Cerebellar nuclear complex (tissue), 1 donor: Measurements from ENCODE around the gene KRTAP9-7.
"Not testable (repeated sequence)": the region's sequence is repeated elsewhere in the genome, so short reads cannot be mapped to it uniquely, and the experiment has no call there.

Source experiments
- DNase-seq, 2 experiments: peaks; one replicate each; lab custom pipeline; 2025; lab: John Stamatoyannopoulos, UW

Gene KRTAP9-7

GRCh38 chr17:41275648-41276190, at the start of gene KRTAP9-7:
Gene KRTAP9-7 (plus strand): TSS chr17:41275698. CDS start chr17:41275698, 0 bp downstream.
- not testable (repeated sequence) for DNase-seq

- no peak for DNase-seq
Observed at GRCh38 chr17:41226051-41226450, 49.4 kb upstream of the KRTAP9-7 start.

GRCh38 chr17:41226598-41227095, 48.9 kb upstream of the KRTAP9-7 start, which contains the start of gene KRTAP9-2:
Gene KRTAP9-2 (plus strand): TSS chr17:41226648. CDS start chr17:41226655, 7 bp downstream.
- DNase-seq: not testable (repeated sequence)

GRCh38 chr17:41230094-41230493, 45.4 kb upstream of the KRTAP9-7 start:
- DNase-seq: no peak

- DNase-seq: no peak
Observed at GRCh38 chr17:41231731-41232130, 43.8 kb upstream of the KRTAP9-7 start.

GRCh38 chr17:41232399-41233105, 42.9 kb upstream of the KRTAP9-7 start, which contains the start of gene KRTAP9-3:
Gene KRTAP9-3 (plus strand): TSS chr17:41232449. CDS start chr17:41232502, 53 bp downstream.
- DNase-seq: not testable (repeated sequence)

GRCh38 chr17:41237116-41237515, 38.4 kb upstream of the KRTAP9-7 start:
- not testable (repeated sequence) for DNase-seq

GRCh38 chr17:41237949-41238437, 37.5 kb upstream of the KRTAP9-7 start, which contains the start of gene KRTAP9-8:
Gene KRTAP9-8 (plus strand): TSS chr17:41237999. CDS start chr17:41238052, 53 bp downstream.
- DNase-seq: not testable (repeated sequence)

- DNase-seq: not testable (repeated sequence)
Observed at GRCh38 chr17:41246995-41247787, 28.3 kb upstream of the KRTAP9-7 start.

GRCh38 chr17:41249637-41250240, 25.8 kb upstream of the KRTAP9-7 start, which contains the start of gene KRTAP9-4:
Gene KRTAP9-4 (plus strand): TSS chr17:41249687. CDS start chr17:41249721, 34 bp downstream.
- DNase-seq: not testable (repeated sequence)

GRCh38 chr17:41251261-41251660, 24.2 kb upstream of the KRTAP9-7 start:
- no peak for DNase-seq

GRCh38 chr17:41254861-41255260, 20.6 kb upstream of the KRTAP9-7 start:
- no peak for DNase-seq

GRCh38 chr17:41255381-41256290, 19.9 kb upstream of the KRTAP9-7 start, which contains the start of gene KRTAP9-9:
Gene KRTAP9-9 (plus strand): TSS chr17:41255384.
- DNase-seq: not testable (repeated sequence)

GRCh38 chr17:41256291-41256685, 19.2 kb upstream of the KRTAP9-7 start:
- DNase-seq: no peak

- DNase-seq: no peak
Observed at GRCh38 chr17:41258406-41258805, 17.1 kb upstream of the KRTAP9-7 start.

- DNase-seq: no peak
Observed at GRCh38 chr17:41263212-41263611, 12.3 kb upstream of the KRTAP9-7 start.

- DNase-seq: no peak
Observed at GRCh38 chr17:41264599-41264998, 10.9 kb upstream of the KRTAP9-7 start.

GRCh38 chr17:41265078-41265477, 10.4 kb upstream of the KRTAP9-7 start, which contains the start of gene KRTAP9-6:
Gene KRTAP9-6 (plus strand): TSS chr17:41265378. CDS start chr17:41265378, 0 bp downstream.
- no peak for DNase-seq

GRCh38 chr17:41267711-41268110, 7.8 kb upstream of the KRTAP9-7 start:
- DNase-seq: no peak

GRCh38 chr17:41271323-41271722, 4.2 kb upstream of the KRTAP9-7 start:
- not testable (repeated sequence) for DNase-seq
